Measurements from ENCODE around the gene HSPB8.
"Not testable (repeated sequence)": the region's sequence is repeated elsewhere in the genome, so short reads cannot be mapped to it uniquely, and the experiment has no call there.

The HSPB8 gene

DNA sequence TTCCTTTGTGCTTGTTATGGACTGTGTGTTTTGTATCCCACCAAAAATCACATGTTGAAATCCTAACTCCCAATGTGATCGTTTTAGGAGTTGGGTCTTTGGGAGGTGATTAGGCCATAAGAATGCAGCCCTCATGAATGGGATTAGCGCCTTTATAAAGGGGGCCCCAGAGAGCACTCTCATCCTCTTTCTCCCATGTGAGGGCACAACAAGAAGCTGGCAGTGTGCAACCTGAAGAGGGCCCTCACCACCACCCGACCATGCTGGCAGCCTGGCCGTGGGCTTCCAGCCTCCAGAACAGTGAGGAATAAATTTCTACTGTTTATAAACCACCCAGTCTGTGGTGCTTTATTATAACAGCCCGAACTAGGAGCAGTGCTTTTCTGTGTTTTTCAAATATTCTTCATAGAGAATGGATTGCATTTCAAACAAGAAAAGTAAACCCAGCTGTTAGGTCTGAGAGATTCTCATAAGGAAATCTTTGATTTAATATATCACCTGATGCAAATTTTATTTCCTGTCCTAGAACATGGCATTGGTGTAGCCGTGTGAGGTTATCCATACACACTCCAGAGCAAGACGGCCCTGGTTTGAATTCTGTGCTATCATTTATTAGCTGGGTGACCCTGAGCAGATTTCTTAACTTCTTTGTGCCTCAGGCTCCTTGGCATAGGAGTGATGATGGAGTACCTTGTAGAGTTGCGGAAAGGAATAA, 27.8 kb downstream of the HSPB8 start:
- no peak for DNase-seq (ENCODE audit: low spot score)

GRCh38 chr12:119207063-119207560, 28.4 kb downstream of the HSPB8 start:
- DNase-seq (ENCODE audit: low spot score) = no peak

GRCh38 chr12:119208626-119209061, 29.9 kb downstream of the HSPB8 start:
- DNase-seq (ENCODE audit: low spot score) = peak; percentile 75

DNA sequence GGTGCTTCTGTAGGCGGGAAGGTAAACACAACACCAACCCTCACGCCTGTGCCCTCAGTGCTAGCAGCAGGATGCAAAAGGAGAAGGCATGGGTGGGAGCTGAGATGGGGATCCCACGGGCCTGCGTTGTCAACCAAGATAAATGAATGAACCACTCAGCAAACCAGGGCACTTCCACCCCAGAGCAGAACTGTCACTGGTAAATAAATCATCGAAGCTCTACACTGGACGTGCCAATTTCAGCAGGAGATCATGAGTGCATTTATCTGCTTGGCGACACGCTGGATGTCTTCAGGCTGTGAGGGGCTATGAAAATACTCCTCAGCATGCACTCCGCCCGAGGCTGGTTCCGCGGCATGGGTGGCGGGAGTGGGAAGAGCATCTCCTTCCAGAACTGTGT, 33.2 kb downstream of the HSPB8 start:
- no peak for DNase-seq (ENCODE audit: low spot score)

DNA sequence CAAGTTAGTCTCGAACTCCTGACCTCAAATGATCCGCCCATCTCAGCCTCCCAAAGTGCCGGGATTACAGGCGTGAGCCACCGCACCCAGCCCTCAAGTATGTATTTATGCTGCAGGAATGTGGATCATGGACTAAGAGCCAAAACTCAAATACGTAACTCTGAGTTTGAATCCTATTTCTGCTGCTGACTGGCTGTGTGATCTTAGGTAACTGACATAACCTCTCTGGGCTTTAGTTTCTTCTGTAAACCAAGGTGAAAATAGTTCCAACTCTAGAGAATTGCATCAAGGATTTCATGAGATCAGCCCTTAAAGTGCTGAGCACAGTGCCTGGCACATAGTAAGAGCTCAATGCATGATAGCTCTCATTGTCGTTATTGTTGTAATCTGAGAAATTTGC, 37.4 kb downstream of the HSPB8 start:
- no peak for DNase-seq (ENCODE audit: low spot score)

DNA sequence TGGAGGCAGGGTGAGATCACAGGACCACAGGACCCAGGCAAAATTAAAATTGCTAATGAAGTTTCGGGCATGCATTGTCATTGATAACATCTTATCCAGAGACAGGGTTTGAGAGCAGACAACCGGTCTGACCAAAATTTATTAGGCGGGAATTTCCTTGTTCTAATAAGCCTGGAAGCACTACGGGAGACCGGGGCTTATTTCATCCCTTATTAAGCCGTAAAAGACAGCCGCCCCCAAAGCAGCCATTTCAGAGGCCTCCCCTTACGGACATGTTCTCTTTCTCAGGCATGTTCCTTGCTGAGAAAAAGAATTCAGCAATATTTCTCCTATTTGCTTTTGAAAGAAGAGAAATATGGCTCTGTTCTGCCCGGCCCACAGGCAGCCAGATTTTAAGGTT, 40.1 kb downstream of the HSPB8 start:
- DNase-seq (ENCODE audit: low spot score) = not testable (repeated sequence)

DNA sequence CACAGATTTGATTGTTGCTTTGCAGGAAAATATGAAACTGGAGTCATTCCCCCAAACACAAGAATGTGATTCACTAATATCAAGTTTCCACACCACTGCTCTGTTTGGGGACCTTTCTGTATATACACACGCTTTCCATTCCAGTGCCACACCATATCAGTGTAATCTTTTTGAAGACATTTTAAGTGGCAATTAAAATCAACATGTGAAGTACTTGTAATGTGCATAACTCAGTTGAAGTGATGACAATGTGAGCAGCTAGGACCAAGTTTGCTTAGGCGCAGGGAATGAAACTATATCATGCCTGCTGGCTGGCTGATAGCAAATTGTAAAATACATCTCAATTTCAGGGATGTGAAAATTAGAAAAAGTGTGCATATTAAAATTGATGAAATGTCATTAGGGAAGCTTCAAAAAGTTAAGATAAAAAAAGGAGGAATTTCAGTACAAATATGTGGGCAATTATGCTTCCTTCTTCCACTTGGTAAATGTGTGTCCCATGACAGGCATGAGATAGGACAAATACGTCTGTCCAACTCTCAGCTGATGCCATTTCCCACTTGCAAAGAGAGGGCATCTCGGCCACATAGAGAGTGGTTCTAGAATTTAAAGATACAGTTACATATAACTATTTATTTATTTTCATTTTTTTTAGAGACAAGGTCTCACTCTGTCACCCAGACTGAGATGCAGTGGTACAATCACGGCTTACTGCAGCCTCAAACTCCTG, 43.7 kb downstream of the HSPB8 start:
- DNase-seq (ENCODE audit: low spot score) = no peak

GRCh38 chr12:119225454-119225853, 46.7 kb downstream of the HSPB8 start:
- DNase-seq (ENCODE audit: low spot score) = no peak

GRCh38 chr12:119227292-119227691, 48.6 kb downstream of the HSPB8 start:
- no peak for DNase-seq (ENCODE audit: low spot score)

DNA sequence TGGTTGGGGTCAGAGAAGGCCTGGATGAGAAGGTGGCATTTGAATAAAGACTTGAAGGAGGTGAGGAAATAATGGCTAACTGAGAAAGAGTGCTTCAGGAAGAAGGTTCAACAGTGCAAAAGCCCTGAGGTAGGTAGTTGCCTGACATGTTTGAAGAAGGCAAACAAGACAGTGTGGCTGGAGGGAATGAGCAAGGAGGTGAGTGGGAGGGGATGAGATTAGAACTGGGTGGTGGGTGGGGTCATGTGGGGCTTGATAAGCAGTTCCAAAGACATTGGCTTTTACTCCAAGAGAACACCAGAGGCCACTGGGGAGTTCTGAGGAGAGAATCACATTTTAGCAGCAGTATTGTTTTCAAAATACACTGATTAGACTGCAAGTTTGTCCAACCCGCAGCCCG, 50.5 kb downstream of the HSPB8 start:
- DNase-seq (ENCODE audit: low spot score) = no peak

- peak; percentile 40 for DNase-seq (ENCODE audit: low spot score)
Observed at GRCh38 chr12:119229837-119230236, 51.1 kb downstream of the HSPB8 start.

GRCh38 chr12:119230807-119231206, 52.1 kb downstream of the HSPB8 start:
- DNase-seq (ENCODE audit: low spot score) = no peak

GRCh38 chr12:119231774-119232173, 53.0 kb downstream of the HSPB8 start:
- no peak for DNase-seq (ENCODE audit: low spot score)

GRCh38 chr12:119235197-119235751, 56.5 kb downstream of the HSPB8 start:
- no peak for DNase-seq (ENCODE audit: low spot score)

- DNase-seq (ENCODE audit: low spot score) = no peak
Observed at GRCh38 chr12:119236372-119236771, 57.6 kb downstream of the HSPB8 start.

- DNase-seq (ENCODE audit: low spot score) = no peak
Observed at GRCh38 chr12:119239040-119239439, 60.3 kb downstream of the HSPB8 start.

DNA sequence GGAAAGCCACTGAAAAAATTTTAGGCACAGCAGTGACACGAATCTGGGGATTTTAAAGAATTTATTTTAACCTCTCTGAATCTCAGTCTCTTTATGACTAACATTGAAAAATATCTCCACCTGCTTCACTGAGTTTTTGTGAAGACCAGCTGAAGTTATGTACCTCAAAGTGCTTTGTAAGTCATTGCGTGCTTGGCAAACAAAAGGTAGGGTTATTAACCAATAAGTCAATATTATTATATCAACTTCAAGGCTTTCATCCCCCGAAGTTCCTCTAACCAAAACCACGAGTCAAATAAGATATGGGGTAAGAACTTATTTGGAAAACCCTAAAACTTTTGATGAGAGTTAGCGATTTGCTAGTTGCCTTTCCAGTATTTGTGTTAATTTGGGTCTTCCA, 62.3 kb downstream of the HSPB8 start:
- no peak for DNase-seq (ENCODE audit: low spot score)

DNA sequence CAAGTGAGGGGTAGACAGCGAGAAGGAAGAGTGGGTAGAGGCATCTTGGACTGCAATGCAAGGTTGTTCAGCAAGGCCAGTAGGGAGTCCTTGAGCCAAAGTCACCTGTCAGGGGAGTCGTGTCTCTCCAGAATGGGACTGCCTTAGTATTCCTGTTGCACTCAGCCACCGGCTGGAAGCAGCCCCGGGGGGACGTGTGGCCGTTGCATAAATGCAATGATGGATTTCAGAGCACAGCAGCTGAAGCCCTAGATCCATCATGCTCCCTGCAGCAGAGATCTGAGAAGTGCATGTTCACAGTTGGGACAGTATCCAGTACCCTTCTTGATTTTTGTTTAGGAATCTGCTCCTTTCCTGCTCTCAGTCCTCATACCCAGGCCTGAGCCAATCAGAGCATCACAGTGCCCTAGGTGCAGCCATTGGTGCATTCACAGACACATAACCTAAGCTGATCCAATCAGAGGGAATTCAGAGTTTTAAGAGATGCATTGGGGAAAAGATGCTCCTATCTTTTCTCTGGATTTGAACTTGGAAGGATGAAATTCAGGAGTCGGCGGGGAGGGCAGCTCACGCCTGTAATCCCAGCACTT, 62.9 kb downstream of the HSPB8 start:
- DNase-seq (ENCODE audit: low spot score) = no peak

Measured in AG20443 (cell line).